SHP77 treated with DMSO at 0.1 percent for 48 hours (cell line): ENCODE measurements around the gene LY9.

Experiments used
- DNase-seq: peaks from one replicate; lab custom pipeline; 2025; lab: John Stamatoyannopoulos, UW

LY9 gene

DNA sequence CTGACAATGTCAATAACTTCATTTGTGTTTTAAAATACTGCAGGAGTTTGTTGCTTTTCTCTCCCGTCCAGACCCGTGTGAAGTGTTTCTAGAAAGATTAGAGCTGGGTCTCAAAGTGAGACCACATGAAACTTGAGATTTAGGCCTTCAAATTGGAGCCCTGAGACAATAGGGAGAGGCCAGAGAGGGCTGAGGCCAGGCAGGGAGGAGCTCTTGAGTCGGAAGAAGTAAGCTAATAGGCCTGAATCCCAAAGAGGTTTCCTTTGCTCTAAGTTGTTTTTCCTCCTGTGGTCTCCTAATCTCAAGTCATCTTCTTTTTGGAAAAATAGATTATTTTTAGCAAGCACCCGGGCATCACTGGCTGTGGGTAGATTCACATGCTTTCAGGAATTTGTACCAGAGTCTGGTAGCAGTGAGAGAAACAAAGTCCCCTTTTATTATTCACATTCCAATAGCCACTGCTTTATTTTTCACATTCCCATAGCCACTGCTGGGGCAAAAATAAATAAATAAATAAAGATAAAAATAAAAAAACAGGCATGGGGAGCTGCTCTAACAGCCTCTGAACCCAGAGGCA, 41.1 kb downstream of the LY9 start:
- DNase-seq = no peak

DNA sequence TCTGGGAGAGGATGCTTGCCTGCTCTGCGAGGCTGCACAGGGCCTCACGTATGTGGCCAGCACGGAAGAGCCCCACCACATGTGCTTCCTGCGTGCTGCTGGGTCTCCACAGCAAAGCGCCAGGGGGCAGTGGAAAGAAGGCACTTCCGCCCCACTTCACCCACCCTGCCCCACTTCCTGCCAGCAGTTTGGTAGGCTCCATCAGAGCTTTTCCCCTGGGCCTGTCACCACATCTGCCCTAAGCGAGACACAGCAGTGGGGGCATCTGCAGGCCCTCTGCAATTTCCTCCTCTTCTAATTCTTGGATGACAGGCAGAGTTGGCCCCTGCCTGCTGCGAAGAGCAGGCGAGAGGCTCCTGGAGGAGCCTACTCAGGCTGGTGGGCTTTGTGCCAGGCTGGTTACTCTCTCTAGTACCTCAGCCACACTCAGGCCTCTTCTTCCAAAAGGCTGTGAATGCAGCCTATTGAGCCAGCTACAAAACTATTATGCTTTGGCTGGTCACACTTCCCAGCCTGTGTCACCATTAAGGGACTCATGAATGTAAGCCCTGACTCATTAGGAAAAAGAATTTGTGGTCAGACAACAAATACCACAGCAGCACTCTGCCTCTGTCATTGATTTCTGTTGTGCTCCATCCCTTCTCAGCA, 41.7 kb downstream of the LY9 start:
- no peak for DNase-seq

DNA sequence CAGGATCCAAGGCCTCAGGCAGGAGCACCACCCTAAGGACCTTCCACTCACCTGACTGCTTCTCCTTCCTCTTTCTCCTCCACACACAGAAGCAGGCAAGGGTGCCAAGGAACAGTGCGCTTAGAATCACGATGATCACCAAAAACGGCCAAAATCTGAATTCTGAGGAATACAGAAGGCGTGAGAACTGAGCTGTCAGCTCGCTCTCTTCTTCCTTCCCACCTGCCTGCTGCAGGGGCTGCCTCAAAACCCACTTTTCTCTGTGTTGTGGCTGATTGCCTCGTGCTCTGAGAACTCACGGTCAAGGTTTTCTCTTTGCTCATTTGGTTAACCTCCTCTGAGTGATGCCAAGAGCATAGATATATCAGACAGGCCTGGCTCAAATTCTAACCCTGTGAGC, 42.9 kb downstream of the LY9 start:
- DNase-seq = no peak

DNA sequence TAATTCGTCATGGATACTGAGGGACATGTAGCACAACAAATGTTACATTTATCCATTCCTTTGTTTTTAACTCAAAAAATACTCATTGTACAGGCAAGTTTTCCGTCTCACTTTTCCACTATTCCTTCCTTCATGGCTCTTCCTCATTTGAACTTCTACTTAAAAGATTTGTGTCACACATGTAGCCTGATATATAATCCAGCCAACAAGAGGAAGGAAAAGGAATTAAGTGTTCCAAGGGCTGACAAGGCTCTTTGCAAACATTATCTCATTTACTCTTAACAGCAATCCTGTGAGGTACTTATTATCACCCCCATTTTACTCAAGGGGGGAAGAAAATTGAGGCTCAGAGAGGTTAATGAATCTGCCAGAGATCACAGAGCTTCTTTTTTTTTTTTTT, 43.8 kb downstream of the LY9 start:
- no peak for DNase-seq

DNA sequence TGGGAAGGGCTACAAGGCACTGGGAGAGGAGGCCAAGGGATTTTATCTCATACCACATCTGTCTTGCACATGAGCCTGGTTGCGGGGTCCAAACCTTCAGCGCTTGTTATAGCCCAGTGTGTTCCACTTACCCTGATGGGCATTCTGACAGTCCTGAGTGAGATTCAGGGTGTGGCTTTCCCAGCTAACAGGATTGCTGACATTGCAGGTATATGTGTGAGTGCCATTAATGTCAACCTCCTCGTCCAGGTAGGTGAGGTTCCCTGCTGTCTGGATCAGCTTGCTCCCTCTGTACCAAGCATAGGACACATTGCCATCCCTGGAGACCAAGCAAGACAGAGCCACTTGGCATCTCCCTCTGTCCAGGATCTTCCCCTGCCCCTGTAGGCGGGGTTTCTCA, 45.1 kb downstream of the LY9 start:
- DNase-seq = no peak

DNA sequence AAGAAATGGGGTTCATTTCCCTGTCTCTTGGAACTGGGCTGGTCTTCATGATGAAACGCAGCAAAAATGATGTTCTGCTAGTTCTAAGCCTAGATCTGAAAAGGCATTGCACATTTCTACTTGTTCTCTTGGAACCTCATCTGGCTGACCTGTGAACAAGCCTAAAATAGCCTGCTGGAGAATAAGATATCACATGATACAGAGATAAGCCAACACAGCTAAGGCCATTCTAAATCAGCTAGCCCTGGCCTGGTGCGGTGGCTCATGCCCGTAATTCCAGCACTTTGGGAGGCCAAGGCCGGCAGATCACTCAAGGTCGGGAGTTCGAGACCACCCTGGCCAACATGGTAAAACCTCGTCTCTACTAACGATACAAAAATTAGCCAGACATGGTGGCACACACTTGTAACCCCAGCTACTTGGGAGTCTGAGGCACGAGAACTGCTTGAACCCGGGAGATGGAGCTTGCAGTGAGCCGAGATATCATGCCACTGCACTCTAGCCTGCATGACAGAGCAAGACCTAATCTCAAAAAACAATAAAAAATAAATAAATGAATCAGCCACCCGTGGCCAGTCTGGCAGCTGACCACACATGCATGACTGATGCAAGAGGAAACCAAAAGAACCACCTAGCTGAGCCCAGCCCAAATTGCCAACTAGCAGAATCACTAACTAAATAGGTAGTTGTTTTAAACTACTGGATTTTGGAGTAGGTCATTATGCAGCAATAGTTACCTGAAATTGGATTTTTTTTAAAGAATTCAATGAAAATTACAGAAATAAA, 48.7 kb downstream of the LY9 start:
- DNase-seq = no peak

DNA sequence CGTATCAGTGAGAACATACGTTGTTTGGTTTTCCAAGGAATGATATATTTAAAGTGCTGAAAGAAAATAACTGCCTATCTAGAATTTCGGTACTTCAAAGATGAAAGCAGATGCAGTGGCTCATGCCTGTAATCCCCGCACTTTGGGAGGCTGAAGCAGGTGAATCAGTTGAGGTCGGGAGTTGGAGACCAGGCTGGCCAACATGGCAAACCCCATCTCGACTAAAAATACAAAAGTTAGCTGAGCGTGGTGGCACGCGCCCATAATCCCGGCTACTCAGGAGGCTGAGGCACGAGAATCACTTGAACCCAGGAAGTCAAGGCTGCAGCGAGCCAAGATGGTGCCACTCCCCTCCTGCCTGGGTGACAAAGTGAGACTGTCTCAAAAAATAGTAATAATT, 50.3 kb downstream of the LY9 start:
- no peak for DNase-seq

DNA sequence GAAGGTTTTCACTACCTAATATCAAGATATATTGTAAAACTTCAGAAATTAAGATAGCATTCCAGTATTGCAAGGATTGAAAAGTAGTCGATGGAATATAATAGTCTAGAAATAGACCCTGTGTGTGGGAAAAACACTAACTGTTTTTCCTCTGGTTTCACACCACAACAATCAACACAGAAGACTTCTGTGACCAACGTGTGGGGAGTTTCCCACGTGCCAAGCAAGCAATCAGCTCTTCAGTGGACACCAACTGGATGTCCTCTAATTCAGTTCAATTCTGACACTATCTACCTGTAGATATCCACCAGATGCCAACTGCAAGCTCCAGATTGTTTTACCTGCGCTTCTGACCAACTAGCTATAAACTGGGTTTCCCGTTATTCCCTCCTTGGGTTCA, 54.6 kb downstream of the LY9 start:
- no peak for DNase-seq

DNA sequence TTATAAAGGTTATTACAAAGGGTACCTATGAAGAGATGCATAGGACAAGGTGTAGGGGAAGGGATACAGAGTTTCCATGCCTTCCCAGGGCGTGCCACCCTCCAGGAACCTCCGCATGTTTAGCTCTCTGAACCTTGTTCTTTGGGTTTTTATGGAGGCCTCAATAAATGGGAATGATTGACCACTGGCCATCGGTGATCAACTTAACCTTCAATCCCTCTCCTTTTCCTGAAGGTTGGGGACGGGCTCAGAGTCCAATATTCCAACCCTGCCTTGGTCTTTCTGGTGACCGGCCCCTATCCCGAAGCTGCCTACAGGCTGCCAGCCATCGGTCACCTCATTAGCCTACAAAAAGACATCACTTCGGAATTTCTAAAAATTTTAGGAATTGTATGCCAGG, 55.0 kb downstream of the LY9 start:
- no peak for DNase-seq

DNA sequence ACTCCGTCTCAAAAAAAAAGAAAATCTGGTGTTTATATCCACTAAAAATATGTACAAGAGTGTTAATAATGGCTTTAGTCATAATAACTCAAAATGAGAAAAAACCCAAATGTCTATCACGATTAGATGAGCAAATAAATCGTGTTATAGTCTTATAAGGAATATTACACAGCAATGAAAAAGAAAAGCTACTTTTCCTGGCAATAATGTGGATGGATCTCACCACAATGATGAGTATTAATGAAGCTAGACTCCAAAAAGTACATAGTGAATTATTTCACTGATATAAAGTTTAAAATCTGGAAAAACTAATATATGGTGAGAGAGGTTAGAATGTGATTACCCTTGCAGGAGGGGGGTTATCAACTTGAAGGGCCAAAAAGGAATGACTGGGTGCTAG, 57.0 kb downstream of the LY9 start:
- no peak for DNase-seq

DNA sequence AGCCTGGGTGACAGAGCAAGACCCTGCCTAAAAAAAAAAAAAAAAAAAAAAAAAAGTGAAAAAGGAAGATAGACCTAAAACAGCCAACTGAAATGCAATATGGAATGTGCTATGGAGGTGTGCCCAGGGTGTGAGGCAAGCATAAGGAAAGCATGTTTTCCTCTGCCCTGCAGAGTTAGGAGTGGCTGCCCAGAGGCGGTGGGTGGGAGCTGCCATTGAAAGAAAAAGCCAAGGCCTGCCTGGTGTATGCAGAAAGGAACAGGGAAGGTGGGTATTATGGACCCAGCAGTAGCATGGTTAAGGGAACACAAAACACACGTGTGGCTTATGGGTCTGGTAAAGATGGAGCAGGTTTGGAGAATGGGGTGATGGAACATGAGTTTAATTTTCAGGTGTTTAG, 57.8 kb downstream of the LY9 start:
- no peak for DNase-seq

DNA sequence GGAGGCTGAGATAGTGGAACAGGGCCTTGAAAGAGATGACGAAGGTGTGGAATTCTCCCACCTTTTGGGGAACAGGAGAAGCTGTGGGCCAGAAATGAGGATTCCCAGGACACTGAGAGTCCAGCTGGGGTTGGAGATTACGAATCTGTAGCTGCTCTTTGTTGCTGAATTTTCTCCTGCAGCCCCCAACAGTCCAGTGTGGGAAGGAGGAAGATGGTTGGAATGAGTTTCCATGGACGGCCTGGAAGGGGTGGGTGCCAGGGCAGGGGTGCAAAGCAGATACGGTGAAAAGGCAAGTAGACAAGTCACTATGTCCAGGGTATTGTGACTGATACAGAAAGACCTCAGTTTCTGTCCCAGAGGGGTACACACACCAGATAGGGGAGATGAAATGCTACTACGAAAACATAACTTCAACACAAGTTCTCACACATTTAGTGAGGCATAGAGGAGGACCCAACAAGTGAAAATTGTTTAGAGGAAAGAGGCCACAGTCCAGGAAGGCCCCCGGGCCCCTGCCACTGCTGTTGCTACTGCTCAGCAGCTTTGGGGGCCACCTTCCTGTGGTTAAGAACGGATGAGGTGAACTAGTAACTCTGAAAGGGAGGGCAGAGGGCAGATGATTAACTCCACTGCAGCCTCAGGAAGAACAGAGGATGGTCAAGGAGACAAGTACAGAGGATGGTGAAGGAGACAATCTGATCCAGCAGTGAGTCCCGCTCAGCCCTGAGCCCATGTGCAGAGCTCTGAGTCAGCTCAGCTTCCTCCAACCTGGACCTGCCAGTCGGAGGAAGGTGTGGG, 59.4 kb downstream of the LY9 start:
- no peak for DNase-seq

DNA sequence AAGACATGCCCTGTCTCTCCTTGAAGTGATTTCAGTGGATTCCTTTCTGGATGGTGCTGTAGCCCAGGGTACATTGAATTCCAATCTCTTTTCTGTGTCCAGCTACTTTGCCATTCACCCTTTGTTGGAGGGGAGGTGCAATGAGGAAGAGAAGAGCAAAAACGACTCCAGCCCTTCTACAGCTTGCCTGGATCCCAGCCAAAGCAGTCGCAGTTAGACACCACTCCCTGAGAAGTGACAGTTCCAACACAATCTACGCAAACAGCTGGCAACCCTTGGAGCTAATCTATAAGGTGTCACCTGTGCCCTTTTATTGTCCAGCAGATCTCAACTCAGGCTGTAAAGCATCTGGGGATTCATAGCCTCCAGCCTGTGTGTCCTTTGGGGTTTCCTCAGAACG, 62.1 kb downstream of the LY9 start:
- DNase-seq = no peak

DNA sequence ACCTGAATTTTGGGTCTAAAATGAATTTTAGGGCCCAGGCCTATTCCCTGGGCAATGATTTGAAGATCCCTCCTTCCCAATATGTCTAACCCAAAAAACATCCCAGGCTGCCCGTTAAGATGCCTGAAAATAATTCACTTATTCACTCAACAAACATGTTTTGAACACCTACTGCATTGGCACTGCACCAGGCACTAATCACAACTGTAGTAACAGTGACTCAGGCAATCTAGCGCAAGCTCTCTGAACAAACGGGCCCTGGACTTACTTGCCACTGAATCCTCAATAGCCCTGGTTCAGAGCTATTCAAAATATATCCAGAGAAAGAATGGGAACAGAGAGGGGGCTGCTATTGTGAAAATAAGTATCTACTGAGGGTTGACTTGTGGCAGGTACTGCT, 62.5 kb downstream of the LY9 start:
- DNase-seq = no peak

DNA sequence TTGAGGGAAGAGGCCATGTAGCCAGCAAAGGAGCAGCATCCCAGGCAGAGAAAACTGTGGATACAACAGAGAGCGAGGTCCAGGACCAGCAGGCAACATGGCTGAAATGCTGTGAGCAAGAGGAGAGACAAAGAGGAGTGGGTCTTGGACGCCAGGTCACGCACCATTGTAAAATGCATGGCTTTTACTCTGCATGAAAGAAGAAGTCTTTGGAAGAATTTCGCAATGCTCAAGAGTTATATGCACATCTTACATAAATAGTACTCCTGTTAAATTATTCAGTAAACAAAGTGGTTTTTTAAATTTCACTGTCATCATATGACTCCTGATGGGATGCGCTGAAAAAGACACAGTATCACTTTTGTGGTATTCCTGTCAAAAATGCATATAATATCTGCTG, 63.2 kb downstream of the LY9 start:
- no peak for DNase-seq

DNA sequence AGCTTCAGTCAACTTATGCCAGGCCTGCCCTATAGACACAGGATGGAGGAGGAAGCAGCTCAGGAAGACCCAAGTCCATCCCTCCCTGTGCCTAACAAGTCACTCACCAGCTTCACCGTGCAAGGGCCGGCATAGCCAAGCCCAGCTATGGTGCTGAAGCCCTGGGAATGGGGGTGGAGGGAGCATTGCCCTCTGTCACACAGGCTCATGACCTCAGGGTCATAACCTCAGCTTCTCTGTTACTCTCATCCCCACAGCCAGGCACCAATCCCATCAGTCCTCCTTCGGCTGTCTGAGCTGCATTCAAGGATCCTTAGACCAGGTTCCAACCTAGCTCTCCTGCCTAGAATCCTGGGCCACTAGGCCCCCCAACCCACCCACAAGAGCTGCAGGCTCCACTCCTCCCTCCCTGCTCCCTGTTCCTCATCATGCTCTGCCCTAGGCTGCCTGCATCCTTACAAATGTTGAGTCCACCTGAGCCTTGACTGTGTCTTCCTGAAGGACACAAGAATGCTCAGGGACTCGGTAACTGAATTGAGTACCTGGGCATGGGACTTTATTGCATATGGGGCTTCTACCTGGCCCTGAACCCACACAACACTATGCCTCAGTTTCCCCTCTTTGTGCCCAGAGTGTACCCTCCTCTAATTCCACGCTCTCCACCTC, 65.0 kb downstream of the LY9 start:
- DNase-seq = no peak

DNA sequence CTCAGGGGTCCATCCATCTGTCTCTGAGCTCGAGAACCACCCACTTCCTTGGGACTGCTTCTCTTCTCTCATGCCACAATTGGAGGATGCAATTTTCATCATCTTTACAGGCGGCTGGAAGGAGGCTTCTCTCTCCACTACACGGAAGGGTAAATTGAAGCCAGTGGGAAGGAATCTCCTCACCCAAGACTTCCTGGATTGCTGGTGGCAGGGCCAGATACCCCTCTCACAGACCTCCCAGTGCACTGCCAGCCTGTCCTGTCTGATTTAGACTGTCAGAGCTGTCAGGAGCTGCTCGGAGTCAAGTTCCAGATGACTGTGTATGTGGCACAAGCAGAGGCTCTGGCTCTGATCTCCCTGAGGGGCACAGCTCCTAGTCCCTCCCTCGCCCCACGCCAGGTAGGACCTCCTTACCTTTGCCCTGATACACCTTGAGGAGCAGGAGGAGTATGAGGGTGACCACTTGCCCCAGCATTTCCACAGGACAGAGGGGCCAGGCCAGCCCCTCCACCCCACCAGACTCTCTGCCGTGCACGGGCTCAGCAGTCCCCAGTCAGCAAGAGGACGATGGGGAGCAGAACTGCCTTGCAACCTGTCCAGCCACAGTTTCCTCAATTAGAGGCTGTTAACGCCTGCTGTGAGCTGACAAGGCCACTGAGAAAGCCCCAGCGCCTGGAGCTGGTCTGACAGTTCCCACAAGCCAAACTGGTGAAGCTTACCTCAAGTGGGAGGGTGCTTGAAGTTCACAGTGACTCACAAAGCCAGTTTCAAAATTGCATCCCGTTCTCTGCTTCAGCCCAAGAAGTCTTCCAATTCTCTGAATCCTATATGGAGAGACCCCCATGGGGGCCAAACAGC, 66.5 kb downstream of the LY9 start, which contains the start of gene CD244:
TSS of gene CD244 (minus strand) at position 685 of the 858 bp plus-strand sequence. CDS start at position 475, 210 bp downstream.
- DNase-seq = no peak

DNA sequence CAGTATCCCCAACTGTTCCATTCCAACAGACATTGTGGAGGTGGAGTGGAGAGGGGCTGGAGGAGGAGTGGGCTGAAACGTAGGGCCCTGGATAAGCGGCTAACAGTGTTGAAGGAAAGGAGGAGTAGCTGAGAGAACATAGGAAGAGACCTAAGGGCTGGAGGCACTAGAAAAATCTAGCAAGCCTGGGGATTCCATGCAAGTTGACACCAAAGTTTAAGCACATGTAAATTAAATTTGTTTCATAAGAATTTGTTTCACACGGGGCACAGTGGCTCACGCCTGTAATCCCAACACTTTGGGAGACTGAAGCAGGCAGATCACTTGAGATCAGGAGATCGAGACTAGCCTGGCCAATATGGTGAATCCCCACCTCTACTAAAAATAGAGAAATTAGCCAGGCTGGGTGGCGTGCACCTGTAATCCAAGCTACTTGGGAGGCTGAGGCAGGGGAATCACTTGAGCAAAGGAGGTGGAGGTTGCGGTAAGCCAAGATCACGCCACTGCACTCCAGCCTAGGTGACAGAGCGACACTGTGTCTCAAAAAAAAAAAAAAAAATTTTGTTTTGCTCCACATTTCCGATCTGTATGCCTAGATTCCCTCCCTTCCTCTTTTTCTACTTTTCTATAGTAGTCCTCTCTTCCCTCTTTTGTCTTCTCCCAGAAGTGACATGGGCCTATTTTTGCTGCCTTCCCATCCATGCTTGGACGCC, 67.2 kb downstream of the LY9 start:
- no peak for DNase-seq

DNA sequence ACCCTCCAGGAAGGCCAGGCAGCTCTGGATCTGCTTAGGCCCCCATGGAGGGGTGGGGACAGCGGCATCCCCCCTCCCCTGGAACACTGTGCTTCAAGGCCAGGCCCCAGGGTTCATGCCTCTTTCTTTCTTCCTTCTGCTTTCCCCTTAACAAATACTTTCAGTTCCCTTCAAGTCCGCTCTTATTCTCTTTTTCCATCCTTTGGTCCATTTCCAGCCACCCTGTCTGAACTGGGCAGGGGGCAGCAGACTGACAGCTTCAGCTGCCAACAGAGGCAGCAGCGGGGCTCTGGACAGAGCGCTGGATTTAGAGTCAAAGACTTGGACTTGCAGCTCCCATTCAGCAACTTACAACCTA, 67.8 kb downstream of the LY9 start:
- DNase-seq = no peak

DNA sequence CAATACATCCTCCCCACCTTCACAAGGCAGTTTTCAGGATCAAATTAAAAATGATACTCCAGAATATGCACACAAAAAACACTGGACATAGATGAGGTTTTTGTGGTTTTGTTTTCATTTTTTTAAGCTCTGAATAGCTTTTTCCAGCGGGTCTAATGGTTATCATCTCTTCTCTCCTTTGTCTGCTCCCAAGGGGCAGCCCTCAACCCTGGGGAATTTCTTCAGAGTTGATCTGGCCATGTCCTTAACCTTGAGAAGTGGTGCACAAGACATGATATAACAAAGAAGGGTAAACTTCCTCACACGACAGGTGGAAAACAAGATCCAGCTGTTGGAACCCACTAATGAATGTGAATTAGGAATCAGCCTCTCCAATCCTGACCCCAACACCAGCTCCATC, 68.2 kb downstream of the LY9 start:
- DNase-seq = no peak

DNA sequence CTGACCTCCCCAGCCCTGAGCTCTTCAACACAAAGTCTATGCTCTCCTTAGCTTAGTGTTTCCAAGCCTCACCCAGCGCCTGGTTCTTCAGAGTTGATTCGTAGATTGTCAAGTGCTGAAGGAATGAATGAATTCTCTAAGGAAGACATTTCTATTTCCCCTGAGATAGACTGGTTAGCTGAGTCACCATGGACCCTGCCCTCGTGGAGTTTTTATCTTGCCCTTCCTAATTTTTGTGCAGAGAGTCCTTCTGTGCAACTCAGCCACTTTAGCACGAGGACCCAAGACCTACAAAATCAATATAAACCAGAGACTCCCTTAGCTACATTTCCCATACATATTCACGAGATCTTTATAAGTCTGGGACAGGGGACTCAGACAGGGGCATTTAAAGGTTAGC, 69.4 kb downstream of the LY9 start:
- no peak for DNase-seq
